GM12875 (cell line): ENCODE results near the gene SPPL2C.

Experiments used
- H3K4me3 ChIP-seq: one replicate; pipeline ENCODE4 v1.5.1; 2011; ENCODE audit warnings: low read depth, low read length, control low read depth
- TF ChIP-seq, protein P1 (sequence below): IDR thresholded peaks from 2 replicates; pipeline ENCODE4 v1.5.1; 2011; ENCODE audit warnings: low read depth, mild to moderate bottlenecking, control low read depth, inconsistent platforms, low read length, moderate library complexity, borderline replicate concordance; ENCODE audit not compliant: insufficient read depth

Gene SPPL2C

DNA sequence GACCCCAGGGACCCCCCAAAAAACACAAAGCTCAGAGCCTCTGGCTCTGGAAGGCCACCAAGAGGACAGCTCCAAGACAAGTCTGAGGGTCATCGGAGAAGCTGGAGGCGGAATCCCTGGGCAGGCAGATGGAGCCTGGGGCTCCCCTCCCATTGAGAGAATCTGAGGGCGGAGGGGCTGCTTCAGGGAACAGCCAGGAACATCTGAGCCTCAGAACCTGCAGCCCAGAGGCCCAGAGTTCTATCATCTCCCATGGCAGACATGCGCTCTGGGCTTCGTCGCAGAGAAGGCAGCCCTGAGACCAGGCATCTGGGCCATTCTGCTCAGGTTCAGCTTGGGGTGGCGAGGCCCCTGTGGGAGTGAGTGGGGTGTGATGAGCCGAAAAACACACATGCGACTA, 7.1 kb upstream of the SPPL2C start:
- H3K4me3 ChIP-seq: no peak overlapping the region
- TF ChIP-seq, protein P1, sequence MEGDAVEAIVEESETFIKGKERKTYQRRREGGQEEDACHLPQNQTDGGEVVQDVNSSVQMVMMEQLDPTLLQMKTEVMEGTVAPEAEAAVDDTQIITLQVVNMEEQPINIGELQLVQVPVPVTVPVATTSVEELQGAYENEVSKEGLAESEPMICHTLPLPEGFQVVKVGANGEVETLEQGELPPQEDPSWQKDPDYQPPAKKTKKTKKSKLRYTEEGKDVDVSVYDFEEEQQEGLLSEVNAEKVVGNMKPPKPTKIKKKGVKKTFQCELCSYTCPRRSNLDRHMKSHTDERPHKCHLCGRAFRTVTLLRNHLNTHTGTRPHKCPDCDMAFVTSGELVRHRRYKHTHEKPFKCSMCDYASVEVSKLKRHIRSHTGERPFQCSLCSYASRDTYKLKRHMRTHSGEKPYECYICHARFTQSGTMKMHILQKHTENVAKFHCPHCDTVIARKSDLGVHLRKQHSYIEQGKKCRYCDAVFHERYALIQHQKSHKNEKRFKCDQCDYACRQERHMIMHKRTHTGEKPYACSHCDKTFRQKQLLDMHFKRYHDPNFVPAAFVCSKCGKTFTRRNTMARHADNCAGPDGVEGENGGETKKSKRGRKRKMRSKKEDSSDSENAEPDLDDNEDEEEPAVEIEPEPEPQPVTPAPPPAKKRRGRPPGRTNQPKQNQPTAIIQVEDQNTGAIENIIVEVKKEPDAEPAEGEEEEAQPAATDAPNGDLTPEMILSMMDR: no peak

DNA sequence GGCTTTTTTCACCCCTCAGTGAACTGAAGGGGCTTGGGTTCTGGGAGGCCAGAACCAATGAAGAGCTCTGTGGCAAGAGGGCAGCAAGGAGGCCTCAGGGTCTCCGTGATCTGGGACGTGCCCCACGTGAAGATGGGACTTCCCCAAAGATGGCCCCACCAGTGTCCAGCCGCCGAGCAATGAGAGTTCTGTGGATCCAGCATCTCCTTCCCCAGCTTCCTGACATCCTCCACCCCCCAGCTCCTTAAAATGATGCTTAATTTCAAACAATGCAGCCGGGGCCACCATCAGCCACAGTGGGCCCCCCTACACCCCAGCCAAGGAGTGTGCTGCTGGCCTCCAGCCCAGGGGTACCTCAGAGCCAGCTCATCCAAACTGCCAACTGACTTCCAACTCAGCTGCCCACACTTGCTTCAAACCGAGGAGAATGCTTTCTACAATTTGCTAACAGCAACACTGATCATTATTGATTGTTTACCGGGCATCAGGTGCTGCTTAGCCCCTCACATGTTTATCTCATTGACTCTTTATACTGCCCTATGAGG, 5.9 kb upstream of the SPPL2C start:
- no peak overlapping the region for H3K4me3 ChIP-seq
- TF ChIP-seq, protein P1: no peak

DNA sequence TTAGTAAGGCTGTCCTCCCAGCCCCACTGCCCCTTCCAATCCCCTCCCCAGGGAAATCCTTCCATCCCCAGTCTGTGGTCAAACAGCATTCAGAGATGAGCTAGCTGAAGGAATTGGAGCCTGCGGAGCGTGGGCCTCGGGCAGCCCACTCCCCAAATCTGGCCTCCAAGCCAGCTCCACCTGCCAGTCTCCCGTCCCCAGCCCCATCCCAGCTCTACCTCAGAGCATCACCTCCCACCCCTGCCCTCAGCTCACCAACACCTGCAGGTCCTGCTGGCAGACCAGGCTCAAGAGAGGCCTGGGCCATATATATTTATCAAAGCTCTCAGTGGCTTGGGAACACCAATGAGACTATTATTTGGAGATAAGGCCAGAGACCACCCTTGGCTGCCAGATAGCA, 5.2 kb upstream of the SPPL2C start:
- TF ChIP-seq, protein P1: no peak
- no peak overlapping the region for H3K4me3 ChIP-seq

- TF ChIP-seq, protein P1: no peak
- no peak overlapping the region for H3K4me3 ChIP-seq
Measured at GRCh38 chr17:45841186-45841585, 3.5 kb upstream of the SPPL2C start.

DNA sequence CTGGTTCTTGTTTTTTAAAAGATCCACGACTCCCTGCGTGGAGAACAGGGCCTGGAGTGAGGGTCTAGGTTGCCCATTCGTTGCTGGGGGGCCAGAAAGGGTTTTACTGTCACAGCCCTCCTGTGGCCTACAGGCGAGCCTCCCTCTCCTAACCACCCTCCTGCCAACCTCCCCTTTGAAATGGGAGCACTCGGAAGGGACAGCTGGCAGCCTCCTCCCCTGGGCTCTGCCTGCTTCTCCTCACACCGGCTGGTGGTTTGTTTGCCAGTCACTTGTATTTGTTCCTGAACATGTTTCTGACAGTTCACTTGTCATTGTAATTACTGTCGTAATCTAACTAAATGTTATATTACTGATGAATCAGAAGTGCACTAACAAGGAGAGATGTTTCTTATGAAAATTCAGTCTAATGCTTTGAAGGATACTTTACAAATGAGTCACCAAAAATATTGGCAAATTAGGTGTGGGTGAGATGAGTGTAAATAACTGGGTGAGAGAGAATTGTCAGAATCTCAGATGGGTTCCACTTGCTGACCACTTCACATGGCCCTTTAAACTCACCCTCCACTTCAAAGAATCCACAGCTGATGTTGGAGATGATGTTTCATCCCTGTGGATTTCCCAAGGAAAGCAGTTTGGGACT, 2.7 kb upstream of the SPPL2C start:
- H3K4me3 ChIP-seq: no peak overlapping the region
- TF ChIP-seq, protein P1: no peak

DNA sequence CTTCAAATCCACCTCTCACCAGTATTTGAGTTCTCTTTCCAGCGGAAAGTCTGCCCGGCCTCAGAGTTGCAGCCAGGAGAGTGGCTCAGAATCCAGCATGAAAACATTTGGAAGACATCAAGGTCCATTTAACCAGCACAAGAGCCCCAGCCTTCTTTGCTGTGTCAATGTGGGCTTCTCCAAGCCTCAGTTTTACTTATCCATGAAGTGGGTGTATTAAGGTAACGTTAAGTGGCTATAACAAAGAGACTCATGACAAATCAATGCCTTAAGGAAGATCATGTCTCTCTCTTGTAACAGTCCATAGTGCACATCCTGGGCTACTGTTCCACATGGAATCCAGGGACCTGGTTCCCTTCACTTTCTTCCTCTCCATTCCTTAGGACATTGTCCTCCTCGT, 959 bp upstream of the SPPL2C start:
- no peak overlapping the region for H3K4me3 ChIP-seq
- TF ChIP-seq, protein P1: no peak
